Measurements from ENCODE around the gene NQO1.
A peak's percentile ranks its signal among the peaks of the same experiment; 100 is the strongest.
"Not testable (repeated sequence)": the region's sequence is repeated elsewhere in the genome, so short reads cannot be mapped to it uniquely, and the experiment has no call there.

Gene NQO1

GRCh38 chr16:69741951-69742904 lies 15.9 kb upstream of the NQO1 start:
- DNase-seq: no peak

DNA sequence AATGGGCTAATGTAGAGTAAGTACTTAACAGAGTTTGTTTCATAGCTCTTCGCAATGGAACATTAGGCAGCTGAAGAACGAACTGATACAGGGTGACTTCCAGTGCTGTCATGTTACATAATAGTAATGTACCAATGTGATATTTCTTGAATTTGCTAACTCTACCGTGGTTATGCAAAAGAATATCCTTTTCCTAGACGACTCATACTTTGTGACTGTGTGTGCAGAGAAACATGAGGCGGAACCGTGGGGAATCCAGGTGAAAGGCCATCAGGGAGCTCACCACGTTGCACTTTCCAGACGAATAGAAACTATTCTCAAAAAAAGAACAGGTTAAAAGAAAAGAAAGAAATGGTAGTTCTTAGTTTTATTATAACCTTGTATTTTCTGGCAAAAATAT lies 15.2 kb upstream of the NQO1 start:
- DNase-seq: no peak

GRCh38 chr16:69732101-69732500 lies 5.7 kb upstream of the NQO1 start:
- DNase-seq: no peak

DNA sequence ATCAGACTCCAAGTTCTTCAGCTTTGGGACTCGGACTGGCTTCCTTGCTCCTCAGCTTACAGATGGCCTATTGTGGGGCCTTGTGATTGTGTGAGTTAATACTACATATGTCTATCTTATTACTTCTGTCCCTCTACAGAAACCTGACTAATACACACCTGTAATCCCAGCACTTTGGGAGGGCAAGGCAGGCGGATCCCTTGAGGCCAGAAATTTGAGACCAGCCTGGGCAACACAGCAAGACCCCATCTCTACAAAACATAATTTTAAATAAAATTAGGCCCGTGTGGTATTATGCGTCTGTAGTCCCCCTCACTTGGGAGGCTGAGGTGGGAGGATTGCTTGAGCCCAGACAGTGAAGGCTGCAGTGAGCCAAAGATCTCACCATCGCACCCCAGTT lies 4.9 kb upstream of the NQO1 start:
- not testable (repeated sequence) for DNase-seq

DNA sequence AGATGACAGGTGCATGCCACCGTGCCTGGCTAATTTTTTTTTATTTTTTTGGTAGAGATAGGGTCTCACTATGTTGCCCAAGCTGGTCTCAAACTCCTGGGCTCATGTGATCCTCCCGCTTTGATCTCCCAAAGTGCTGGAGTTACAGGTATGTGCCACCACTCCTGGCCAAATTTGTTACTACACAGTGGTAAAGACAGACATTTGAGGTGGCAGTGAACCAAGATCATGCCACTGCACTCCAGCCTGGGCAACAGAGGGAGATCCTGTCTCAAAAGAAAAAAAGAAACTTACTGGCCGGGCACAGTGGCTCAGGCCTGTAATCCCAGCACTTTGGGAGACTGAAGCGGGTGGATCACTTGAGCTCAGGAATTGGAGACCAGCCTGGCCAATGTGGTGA lies 2.7 kb upstream of the NQO1 start:
- DNase-seq: not testable (repeated sequence)

DNA sequence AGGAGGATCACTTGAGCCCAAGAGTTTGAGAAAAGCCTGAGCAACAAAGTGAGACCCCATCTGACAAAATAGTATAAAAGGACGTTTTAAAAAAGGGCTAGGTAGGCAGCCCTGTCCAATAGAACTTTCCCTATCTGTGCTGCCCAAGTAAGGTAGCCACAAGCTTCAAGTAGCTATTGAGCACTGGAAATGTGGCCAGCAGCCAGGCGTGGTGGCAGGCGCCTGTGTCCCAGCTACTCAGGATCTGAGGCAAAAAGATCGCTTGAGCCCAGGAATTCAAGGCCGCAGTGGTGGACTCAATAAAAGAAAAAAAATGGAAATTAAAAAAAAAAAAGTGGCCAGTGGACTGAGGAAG lies 1.5 kb upstream of the NQO1 start:
- DNase-seq: no peak

GRCh38 chr16:69725480-69726312 lies 664 bp downstream of the NQO1 start:
- no peak for DNase-seq

GRCh38 chr16:69724981-69725479 lies 1.3 kb downstream of the NQO1 start:
- no peak for DNase-seq

- no peak for DNase-seq
Measured at GRCh38 chr16:69724414-69724873, 1.9 kb downstream of the NQO1 start.

DNA sequence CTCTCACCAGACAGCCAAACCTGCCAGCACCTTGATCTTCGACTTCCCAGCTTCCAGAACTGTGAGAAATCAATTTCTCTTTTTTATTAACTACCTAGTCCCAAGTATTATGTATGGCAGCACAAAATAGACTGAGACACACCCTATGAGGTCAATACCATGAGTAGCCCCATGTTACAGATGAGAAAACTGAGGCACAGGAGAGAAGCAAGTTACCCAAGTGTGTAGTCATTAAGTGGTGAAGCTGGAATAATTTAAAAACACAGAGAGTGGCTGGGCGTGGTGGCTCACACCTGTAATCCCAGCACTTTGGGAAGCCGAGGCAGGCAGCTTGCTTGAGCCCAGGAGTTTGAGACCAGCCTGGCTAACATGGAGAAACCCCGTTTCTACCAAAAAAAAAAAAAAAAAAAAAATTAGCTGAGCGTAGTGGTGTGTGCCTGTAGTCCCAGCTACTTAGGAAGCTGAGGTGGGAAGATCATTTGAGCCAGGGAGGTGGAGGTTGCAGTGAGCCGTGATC lies 4.9 kb downstream of the NQO1 start:
- no peak for DNase-seq

DNA sequence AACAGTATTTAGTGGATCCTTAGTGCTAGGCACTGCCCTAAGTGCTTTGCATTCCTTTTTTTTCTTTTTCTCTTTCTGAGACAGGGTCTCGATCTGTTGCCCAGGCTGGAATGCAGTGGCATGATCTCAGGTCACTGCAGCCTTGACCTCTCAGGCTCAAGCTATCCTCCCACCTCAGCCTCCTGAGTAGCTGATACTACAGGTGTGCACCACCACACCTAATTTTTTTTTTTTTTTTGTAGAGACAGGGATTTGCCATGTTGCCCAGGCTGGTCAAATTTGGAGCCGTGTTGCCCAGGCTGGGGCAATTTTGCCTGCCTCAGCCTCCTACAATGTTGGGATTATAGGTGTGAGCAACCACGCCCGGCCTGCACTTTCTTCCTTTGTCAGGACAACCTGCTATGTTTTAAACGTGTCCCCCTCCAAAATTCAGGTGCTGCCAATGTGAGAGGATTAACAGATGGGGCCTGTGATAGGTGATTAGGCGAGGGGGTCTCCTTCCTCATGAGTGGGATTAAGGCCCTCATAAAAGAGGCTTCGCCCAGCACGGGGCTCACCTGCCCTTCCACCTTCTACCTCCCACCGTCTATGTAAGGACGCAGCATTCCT lies 5.4 kb downstream of the NQO1 start:
- DNase-seq: no peak

- DNase-seq: no peak
Measured at GRCh38 chr16:69718111-69718764, 8.1 kb downstream of the NQO1 start.

DNA sequence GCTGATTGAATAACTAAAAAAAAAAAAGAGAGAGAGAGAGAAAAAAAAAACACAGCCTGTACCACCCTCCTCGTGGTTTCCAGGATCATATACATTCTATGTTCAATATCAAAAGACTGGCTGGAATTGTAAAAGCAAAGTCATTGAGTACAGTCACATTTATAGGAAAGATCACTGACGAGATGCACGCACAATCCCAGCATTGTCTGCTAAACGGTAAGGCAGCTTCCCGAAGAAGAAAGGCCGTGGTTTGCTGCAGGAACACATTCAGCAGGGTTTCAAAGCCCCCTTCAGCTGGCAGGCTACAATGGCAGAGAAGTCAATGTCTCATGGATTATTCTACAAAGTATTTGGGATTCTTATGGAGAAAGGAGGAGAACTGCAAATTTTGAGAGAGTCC lies 9.3 kb downstream of the NQO1 start:
- no peak for DNase-seq

- DNase-seq: no peak
Measured at GRCh38 chr16:69712914-69713581, 13.3 kb downstream of the NQO1 start.

DNA sequence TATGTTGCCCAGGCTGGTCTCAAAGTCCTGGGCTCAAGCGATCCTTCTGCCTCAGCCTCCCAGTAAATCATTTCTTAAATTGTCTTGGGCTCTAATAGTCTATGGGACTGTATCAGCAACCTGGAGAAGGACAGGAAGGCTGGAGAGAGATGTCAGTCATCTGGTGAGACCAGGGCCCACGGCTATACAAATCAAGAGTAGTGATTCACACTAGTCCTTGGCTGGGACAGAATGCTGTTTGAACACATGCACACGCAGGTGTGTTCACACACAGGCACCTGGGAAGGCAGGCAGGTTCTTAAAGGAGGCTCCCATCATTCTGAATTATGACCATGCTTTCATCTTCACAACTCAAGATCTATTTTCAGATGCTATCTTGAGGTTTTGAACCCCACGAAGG lies 14.1 kb downstream of the NQO1 start:
- DNase-seq: no peak

DNA sequence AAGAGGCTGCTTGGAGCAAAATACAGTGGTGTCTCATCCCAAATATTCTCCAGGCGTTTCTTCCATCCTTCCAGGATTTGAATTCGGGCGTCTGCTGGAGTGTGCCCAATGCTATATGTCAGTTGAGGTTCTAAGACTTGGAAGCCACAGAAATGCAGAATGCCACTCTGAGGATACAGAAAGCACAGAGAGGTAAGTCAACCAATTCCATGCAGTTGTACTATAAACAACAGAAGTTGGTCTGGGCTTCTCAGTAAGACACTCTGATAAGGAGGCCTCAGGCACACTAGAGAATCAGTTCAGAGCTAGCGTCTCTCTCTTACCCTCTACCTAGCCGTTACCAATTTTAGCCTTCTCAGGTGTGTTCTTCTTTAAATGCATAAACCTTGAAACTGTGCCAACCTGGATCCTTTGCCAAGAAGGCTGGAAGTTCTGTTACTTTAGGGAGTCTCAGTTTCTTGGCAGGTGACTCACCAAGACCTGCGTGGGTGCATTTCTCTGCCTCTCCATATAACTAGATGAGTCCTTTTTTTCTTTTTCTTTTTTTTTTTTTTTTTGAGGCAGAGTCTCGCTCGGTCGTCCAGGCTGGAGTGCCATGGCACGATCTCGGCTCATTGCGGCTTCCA lies 15.1 kb downstream of the NQO1 start:
- DNase-seq: no peak

DNA sequence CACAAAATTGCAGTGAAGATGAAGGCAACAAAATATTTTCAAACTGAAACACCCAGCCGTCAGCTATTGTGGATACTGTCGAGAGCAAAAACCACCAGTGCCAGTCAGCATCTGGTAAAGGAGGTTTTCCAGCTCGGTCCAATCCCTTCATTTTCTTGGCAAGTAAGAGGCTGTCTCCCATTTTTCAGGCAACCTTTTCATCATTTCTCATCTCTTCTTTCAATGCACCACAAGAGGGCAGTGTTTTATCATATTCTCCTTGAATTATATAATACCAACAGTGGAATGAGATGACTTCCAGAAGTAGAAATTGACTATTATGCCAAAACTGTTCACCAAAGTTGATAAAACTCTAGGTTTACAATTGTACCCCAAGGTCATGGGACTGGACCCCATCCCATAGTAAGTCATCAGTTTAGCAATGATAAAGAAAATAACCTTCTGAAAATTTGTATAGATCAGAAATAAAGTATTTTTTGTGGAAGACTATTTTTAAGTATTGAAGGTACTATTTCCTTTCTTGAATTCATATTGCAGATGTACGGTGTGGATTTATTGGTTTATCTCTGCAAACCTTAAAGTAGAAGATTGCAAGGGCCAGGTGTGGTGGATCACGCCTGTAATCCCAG lies 16.8 kb downstream of the NQO1 start:
- DNase-seq: peak; percentile 75

DNA sequence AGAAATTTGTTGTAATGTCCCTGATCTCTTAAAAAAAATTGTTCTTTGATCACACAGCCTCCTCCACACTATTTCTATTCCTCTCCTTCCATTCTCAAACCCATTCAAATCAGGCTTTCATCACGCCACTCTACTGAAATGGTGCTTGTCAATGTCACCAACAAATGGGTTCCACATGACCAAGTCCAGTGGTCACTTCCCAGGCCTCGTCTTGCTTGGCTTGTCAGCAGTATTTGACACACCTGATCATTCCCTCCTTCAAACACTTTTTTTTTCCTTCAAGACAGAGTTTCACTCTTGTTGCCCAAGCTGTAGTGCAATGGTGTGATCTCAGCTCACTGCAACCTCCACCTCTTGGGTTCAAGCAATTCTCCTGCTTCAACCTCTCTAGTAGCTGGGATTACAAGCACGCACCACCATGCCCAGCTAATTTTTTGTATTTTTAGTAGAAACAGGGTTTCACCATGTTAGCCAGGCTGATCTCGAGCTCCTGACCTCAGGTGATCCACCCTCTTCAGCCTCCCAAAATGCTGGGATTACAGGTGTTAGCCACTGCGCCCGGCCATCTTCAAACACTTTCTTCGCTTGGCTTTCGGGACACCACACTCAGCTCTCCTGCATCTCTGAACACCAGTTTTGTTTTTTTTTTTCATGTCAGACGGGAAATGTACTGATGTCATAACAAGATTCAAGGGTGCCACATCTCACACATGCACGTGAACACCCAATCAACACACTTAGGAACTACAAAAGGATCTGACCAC lies 18.3 kb downstream of the NQO1 start:
- no peak for DNase-seq

- DNase-seq: no peak
Measured at GRCh38 chr16:69706975-69707340, 19.4 kb downstream of the NQO1 start.
